Hepatocyte (in vitro differentiated cells): Measurements from ENCODE around the gene SGSM1.

ENCODE experiments used
- EZH2 ChIP-seq: fragments of 200-600 bp; sonication (generic); IDR thresholded peaks from 2 replicates; pipeline ENCODE4 v1.6.1; 2016; ENCODE audit warnings: antibody characterized with exemption, mild to moderate bottlenecking, borderline replicate concordance
- EZH2phosphoT487 ChIP-seq: fragments of 200-600 bp; sonication (generic); IDR thresholded peaks from one replicate; pipeline ENCODE4 v1.6.1; 2018; ENCODE audit warnings: antibody characterized with exemption, mild to moderate bottlenecking, low read depth, moderate library complexity; ENCODE audit not compliant: unreplicated experiment, severe bottlenecking
- TF ChIP-seq, protein P1 (sequence below): fragments of 200-600 bp; sonication (generic); IDR thresholded peaks from 2 replicates; pipeline ENCODE4 v1.5.1; 2016; ENCODE audit warnings: antibody characterized with exemption, mild to moderate bottlenecking; ENCODE audit not compliant: poor library complexity

DNA sequence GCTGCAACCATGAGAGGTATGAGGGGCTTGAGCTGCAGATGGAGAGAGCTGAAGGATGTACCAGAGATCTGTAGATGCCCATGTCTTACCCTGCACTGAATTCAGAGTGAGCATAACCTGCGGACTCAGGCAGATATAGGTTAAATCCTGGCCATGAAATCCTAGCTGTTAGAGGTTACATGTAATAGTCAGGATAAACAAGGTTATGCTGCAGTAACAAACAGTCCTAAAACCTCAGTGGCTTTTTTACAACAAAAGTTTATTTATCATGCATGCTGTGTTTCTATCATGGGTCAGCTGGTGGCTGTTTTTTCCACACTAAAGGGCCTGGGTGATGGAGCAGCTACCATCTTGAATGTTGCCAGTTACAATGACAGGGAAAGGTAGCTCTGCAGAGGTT lies 70.7 kb downstream of the SGSM1 start:
- TF ChIP-seq EZH2 (no peak), EZH2phosphoT487 (no peak)
- TF ChIP-seq, protein P1, sequence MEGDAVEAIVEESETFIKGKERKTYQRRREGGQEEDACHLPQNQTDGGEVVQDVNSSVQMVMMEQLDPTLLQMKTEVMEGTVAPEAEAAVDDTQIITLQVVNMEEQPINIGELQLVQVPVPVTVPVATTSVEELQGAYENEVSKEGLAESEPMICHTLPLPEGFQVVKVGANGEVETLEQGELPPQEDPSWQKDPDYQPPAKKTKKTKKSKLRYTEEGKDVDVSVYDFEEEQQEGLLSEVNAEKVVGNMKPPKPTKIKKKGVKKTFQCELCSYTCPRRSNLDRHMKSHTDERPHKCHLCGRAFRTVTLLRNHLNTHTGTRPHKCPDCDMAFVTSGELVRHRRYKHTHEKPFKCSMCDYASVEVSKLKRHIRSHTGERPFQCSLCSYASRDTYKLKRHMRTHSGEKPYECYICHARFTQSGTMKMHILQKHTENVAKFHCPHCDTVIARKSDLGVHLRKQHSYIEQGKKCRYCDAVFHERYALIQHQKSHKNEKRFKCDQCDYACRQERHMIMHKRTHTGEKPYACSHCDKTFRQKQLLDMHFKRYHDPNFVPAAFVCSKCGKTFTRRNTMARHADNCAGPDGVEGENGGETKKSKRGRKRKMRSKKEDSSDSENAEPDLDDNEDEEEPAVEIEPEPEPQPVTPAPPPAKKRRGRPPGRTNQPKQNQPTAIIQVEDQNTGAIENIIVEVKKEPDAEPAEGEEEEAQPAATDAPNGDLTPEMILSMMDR = no peak
